ENCODE data around the gene CETP.

- no peak for TF ChIP-seq POLR2A (IDR thresholded peaks at IDR 0.05)
- no peak for TF ChIP-seq CTCF (IDR thresholded peaks at IDR 0.05)
Observed at GRCh38 chr16:56973294-56973689, 11.5 kb downstream of the CETP start.

Data from lower leg skin (tissue), 3 donors.